Measurements from ENCODE around the gene RABEP2.
"Not testable (repeated sequence)": the region's sequence is repeated elsewhere in the genome, so short reads cannot be mapped to it uniquely, and the experiment has no call there.

Gene RABEP2

DNA sequence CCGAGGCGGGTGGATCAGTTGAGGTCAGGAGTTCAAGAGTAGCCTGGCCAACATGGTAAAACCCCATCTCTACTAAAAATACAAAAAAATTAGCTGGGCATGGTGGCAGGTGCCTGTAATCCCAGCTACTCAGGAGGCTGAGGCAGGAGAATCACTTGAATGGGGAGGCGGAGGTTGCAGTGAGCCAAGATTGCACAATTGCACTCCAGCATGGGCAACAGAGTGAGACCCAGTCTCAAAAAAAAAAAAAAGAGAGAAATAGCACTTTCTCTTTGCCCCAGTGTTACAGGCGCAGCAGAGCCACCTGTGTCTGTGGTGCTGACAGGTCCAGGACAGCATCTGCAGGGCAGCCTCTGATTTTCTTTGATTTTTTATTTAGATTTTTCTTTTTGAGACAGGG, 43.5 kb downstream of the RABEP2 start:
- not testable (repeated sequence) for H2BK12ac ChIP-seq (ENCODE audit: low read length); H3K27ac ChIP-seq (ENCODE audit: low read depth, low read length); H3K18ac ChIP-seq (ENCODE audit: low read length); H3K14ac ChIP-seq (ENCODE audit: low read length); DNase-seq; H2BK5ac ChIP-seq (ENCODE audit: low read depth, low read length, poor library complexity); H3K9ac ChIP-seq (ENCODE audit: low read length); H3K79me1 ChIP-seq (ENCODE audit: low read length); H4K91ac ChIP-seq (ENCODE audit: low read depth, low read length); H2AK5ac ChIP-seq (ENCODE audit: low read length); H3K4me3 ChIP-seq (ENCODE audit: low read depth, low read length); H3K4ac ChIP-seq (ENCODE audit: low read depth, low read length); H3K4me2 ChIP-seq (ENCODE audit: low read length); H2AFZ ChIP-seq (ENCODE audit: insufficient read depth, low read length, poor library complexity); H3K36me3 ChIP-seq (ENCODE audit: control insufficient read depth in 1 of 2, insufficient read depth in 2 of 2, low read length in 2 of 2); H3K9me3 ChIP-seq (ENCODE audit: insufficient read depth, low read depth, low read length); H3K23ac ChIP-seq (ENCODE audit: low read length); H3K79me2 ChIP-seq (ENCODE audit: control insufficient read depth, insufficient read depth, low read length, poor library complexity); H2BK120ac ChIP-seq (ENCODE audit: insufficient read depth, low read length, poor library complexity); H4K8ac ChIP-seq (ENCODE audit: low read depth, low read length); H4K12ac ChIP-seq (ENCODE audit: low read depth, low read length)
- Histone ChIP-seq H3K4me1 (ENCODE audit: control insufficient read depth in 1 of 2, insufficient read depth in 2 of 2, low read length in 2 of 2) (peaks cover 9 to 13% of the 10 kb centered on the region in 2 experiments), H3K27me3 (ENCODE audit: insufficient read depth, low read length) (peaks cover 18% of the 10 kb centered on the region)
- WGBS (ENCODE audit: extremely low coverage, insufficient coverage, insufficient read length): no CpG with 5 or more reads among the region's 4 CpGs

DNA sequence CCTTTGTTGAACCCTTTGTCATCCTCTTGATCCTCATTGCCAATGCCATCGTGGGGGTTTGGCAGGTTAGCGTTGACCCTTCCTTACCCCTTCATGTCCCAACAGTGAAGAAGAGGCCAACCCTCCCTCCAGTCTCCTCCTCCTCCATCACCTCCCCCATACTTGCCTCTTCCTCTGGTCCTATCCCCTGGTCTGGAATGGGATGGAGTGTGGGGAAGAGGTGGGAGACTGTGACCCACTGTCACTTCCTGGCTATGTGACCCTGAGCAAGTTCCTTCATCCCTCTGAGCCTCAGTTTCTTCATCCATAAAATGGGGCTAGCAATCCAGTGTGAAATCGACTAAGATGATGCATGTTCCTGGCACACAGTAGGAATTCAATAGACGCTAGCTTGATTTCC, 44.1 kb downstream of the RABEP2 start:
- no peak overlapping the region for H2BK12ac ChIP-seq (ENCODE audit: low read length)
- H3K27ac ChIP-seq (ENCODE audit: low read depth, low read length): no peak overlapping the region
- no peak for DNase-seq
- no peak overlapping the region for H3K4me2 ChIP-seq (ENCODE audit: low read length)
- no peak overlapping the region for H3K18ac ChIP-seq (ENCODE audit: low read length)
- H3K79me1 ChIP-seq (ENCODE audit: low read length): no peaks in the 10 kb centered on the region
- no peak overlapping the region for H2BK120ac ChIP-seq (ENCODE audit: insufficient read depth, low read length, poor library complexity)
- no peak overlapping the region for H4K91ac ChIP-seq (ENCODE audit: low read depth, low read length)
- no peak overlapping the region for H2AK5ac ChIP-seq (ENCODE audit: low read length)
- H2AFZ ChIP-seq (ENCODE audit: insufficient read depth, low read length, poor library complexity): no peak overlapping the region
- no peak overlapping the region for H2BK5ac ChIP-seq (ENCODE audit: low read depth, low read length, poor library complexity)
- no peak overlapping the region for H3K4ac ChIP-seq (ENCODE audit: low read depth, low read length)
- H3K4me1 ChIP-seq (ENCODE audit: control insufficient read depth in 1 of 2, insufficient read depth in 2 of 2, low read length in 2 of 2): peaks cover 9 to 13% of the 10 kb centered on the region in 2 experiments
- H3K4me3 ChIP-seq (ENCODE audit: low read depth, low read length): no peak overlapping the region
- H4K8ac ChIP-seq (ENCODE audit: low read depth, low read length): no peak overlapping the region
- WGBS (ENCODE audit: extremely low coverage, insufficient coverage, insufficient read length): no CpG with 5 or more reads among the region's 4 CpGs
- H3K9me3 ChIP-seq (ENCODE audit: insufficient read depth, low read depth, low read length): peaks cover 5% of the 10 kb centered on the region
- no peak overlapping the region for H4K12ac ChIP-seq (ENCODE audit: low read depth, low read length)
- H3K14ac ChIP-seq (ENCODE audit: low read length): no peak overlapping the region
- peaks cover 18% of the 10 kb centered on the region for H3K27me3 ChIP-seq (ENCODE audit: insufficient read depth, low read length)
- H3K9ac ChIP-seq (ENCODE audit: low read length): no peak overlapping the region
- no peaks in the 10 kb centered on the region for H3K79me2 ChIP-seq (ENCODE audit: control insufficient read depth, insufficient read depth, low read length, poor library complexity)
- peaks cover 0 to 2% of the 10 kb centered on the region in 2 experiments for H3K36me3 ChIP-seq (ENCODE audit: control insufficient read depth in 1 of 2, insufficient read depth in 2 of 2, low read length in 2 of 2)
- H3K23ac ChIP-seq (ENCODE audit: low read length): no peak overlapping the region

DNA sequence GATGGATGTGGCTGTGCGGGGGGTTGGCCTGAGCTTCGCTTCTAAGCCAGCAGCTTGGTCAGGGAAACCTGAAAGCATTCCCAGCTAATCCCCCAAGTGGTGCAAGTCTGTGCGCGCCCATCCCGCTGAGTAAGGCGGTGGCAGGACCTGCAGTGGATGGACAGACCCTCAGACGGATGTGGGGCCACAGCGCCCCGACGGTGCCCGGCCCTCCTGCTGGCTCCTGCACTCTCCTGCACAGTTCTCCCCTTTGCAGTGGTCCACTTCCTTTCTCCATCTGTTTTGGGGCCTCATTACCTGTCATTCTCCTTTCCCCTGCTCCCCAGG, 44.5 kb downstream of the RABEP2 start:
- no peak for DNase-seq
- H3K4ac ChIP-seq (ENCODE audit: low read depth, low read length): no peak overlapping the region
- H4K8ac ChIP-seq (ENCODE audit: low read depth, low read length): peak overlapping the region; percentile 2
- H3K9me3 ChIP-seq (ENCODE audit: insufficient read depth, low read depth, low read length): peaks cover 5% of the 10 kb centered on the region
- H2AFZ ChIP-seq (ENCODE audit: insufficient read depth, low read length, poor library complexity): peak overlapping the region; percentile 30
- H2AK5ac ChIP-seq (ENCODE audit: low read length): no peak overlapping the region
- peaks cover 18% of the 10 kb centered on the region for H3K27me3 ChIP-seq (ENCODE audit: insufficient read depth, low read length)
- peaks cover 0 to 2% of the 10 kb centered on the region in 2 experiments for H3K36me3 ChIP-seq (ENCODE audit: control insufficient read depth in 1 of 2, insufficient read depth in 2 of 2, low read length in 2 of 2)
- no peak overlapping the region for H3K23ac ChIP-seq (ENCODE audit: low read length)
- no peaks in the 10 kb centered on the region for H3K79me1 ChIP-seq (ENCODE audit: low read length)
- no peak overlapping the region for H3K27ac ChIP-seq (ENCODE audit: low read depth, low read length)
- no peak overlapping the region for H3K14ac ChIP-seq (ENCODE audit: low read length)
- no peak overlapping the region for H2BK120ac ChIP-seq (ENCODE audit: insufficient read depth, low read length, poor library complexity)
- H3K18ac ChIP-seq (ENCODE audit: low read length): no peak overlapping the region
- H3K4me3 ChIP-seq (ENCODE audit: low read depth, low read length): no peak overlapping the region
- H3K4me2 ChIP-seq (ENCODE audit: low read length): peak overlapping the region; percentile 89
- H2BK5ac ChIP-seq (ENCODE audit: low read depth, low read length, poor library complexity): no peak overlapping the region
- H3K4me1 ChIP-seq (ENCODE audit: control insufficient read depth in 1 of 2, insufficient read depth in 2 of 2, low read length in 2 of 2): peaks cover 9 to 13% of the 10 kb centered on the region in 2 experiments
- no peak overlapping the region for H3K9ac ChIP-seq (ENCODE audit: low read length)
- H4K12ac ChIP-seq (ENCODE audit: low read depth, low read length): no peak overlapping the region
- WGBS (ENCODE audit: extremely low coverage, insufficient coverage, insufficient read length): no CpG with 5 or more reads among the region's 11 CpGs
- H4K91ac ChIP-seq (ENCODE audit: low read depth, low read length): no peak overlapping the region
- no peak overlapping the region for H2BK12ac ChIP-seq (ENCODE audit: low read length)
- H3K79me2 ChIP-seq (ENCODE audit: control insufficient read depth, insufficient read depth, low read length, poor library complexity): no peaks in the 10 kb centered on the region

DNA sequence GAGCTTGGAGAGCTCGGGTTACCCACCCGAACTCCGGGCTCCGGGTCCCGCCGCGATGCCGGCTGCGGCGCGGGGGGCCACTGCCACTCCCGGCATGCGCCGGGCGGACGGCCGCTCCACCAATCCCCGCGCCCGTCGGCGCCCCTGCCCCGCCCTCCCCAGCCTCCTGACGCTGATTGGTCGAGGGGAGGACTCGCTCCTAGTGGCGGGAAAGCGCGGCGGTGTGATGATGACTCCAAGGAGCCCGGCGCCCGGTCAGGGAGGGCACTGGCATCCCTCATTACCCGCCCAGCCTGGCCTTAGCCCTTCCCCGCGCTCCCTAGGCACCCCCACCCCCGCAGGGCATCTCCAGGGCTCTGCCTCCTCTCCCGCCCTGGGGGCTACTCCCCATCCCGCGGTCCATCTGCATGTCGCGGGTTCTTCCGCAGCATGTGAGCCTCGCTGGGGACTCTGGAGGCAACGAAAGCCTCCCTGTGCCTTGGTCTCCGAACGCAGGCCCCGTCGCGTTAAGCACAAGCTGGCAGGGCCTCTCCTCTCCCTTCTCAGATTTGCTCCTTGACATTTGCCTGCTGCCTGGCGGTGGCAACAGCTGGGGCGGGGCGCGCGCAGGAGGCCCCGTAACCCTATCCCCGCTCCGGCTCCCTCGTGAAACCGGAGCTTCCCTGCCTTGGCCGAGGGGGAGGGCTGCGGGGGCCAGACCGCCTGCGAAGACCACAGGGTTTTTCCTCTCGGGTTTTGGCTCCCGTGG, 45.0 kb downstream of the RABEP2 start:
- no peak overlapping the region for H2BK5ac ChIP-seq (ENCODE audit: low read depth, low read length, poor library complexity)
- H3K27me3 ChIP-seq (ENCODE audit: insufficient read depth, low read length): peaks cover 18% of the 10 kb centered on the region
- peak; percentile 80 to 89 for DNase-seq
- H3K4ac ChIP-seq (ENCODE audit: low read depth, low read length): no peak overlapping the region
- H3K18ac ChIP-seq (ENCODE audit: low read length): no peak overlapping the region
- no peaks in the 10 kb centered on the region for H3K79me1 ChIP-seq (ENCODE audit: low read length)
- no peak overlapping the region for H3K14ac ChIP-seq (ENCODE audit: low read length)
- peak overlapping the region; percentile 24 for H4K12ac ChIP-seq (ENCODE audit: low read depth, low read length)
- H3K4me3 ChIP-seq (ENCODE audit: low read depth, low read length): peak overlapping the region; percentile 63
- no peak overlapping the region for H3K23ac ChIP-seq (ENCODE audit: low read length)
- peak overlapping the region; percentile 61 for H4K8ac ChIP-seq (ENCODE audit: low read depth, low read length)
- no CpG with 5 or more reads among the region's 66 CpGs for whole genome bisulfite sequencing (ENCODE audit: extremely low coverage, insufficient coverage, insufficient read length)
- peak overlapping the region; percentile 82 for H2AFZ ChIP-seq (ENCODE audit: insufficient read depth, low read length, poor library complexity)
- H3K4me2 ChIP-seq (ENCODE audit: low read length): peak overlapping the region; percentile 89
- H3K36me3 ChIP-seq (ENCODE audit: control insufficient read depth in 1 of 2, insufficient read depth in 2 of 2, low read length in 2 of 2): peaks cover 3 to 5% of the 10 kb centered on the region in 2 experiments
- H4K91ac ChIP-seq (ENCODE audit: low read depth, low read length): no peak overlapping the region
- no peaks in the 10 kb centered on the region for H3K79me2 ChIP-seq (ENCODE audit: control insufficient read depth, insufficient read depth, low read length, poor library complexity)
- peaks cover 9 to 13% of the 10 kb centered on the region in 2 experiments for H3K4me1 ChIP-seq (ENCODE audit: control insufficient read depth in 1 of 2, insufficient read depth in 2 of 2, low read length in 2 of 2)
- H2BK12ac ChIP-seq (ENCODE audit: low read length): no peak overlapping the region
- H3K27ac ChIP-seq (ENCODE audit: low read depth, low read length): no peak overlapping the region
- peaks cover 5% of the 10 kb centered on the region for H3K9me3 ChIP-seq (ENCODE audit: insufficient read depth, low read depth, low read length)
- no peak overlapping the region for H2BK120ac ChIP-seq (ENCODE audit: insufficient read depth, low read length, poor library complexity)
- H3K9ac ChIP-seq (ENCODE audit: low read length): no peak overlapping the region
- H2AK5ac ChIP-seq (ENCODE audit: low read length): no peak overlapping the region

Data from trophoblast cell (in vitro differentiated cells and primary cell).